Measurements from ENCODE around the gene LRRC31.

DNA sequence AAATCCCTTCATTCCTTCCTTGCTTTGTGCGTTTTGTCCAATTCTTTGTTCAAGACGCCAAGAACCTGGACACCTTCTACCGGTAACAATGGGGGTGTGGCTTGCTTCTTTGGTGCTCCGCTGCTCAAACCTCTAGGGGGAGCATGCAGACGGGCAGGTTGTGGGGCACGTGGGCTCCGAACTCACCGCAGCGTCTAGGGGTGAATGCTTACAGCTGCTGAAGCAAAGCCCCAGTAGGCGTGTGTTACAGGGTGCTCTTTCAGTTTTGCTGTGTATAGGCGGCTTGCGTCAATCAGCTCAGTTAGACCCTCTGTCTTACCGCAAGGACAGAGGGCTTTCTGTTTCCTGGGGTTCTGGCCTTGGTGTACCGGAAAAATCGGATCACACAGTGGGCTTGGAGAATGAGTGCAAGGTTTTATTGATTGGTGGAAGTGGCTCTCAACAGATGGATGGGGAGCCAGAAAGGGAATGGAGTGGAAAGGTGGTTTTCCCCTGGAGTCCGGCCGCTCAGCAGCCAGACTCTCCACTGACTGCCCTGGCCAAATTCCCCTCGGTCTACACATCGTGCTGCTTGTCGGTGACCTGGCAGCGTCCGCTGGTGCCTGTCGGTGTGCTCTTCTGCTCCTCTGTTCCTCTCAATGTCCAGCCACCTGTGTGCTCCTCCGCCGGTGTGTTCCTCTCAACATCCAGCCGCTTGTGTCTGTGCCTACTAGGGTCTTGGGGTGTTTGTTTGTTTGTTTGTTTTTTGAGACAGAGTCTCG lies 55.8 kb downstream of the LRRC31 start:
- TF ChIP-seq POLR2A (IDR thresholded peaks at IDR 0.05; ENCODE audit: low read depth) (no peak), POLR2AphosphoS5 (IDR thresholded peaks at IDR 0.05) (no peak), CTCF (IDR thresholded peaks at IDR 0.05) (peak in 1 of 3 experiments; percentile 22), EP300 (IDR thresholded peaks at IDR 0.05) (no peak)

Data from esophagus muscularis mucosa (tissue), 4 donors.